Measurements from ENCODE around the gene APOL4. TPM values are rescaled to one million over a fixed set of nuclear protein-coding genes. Genes with fewer than 3 reads are reported as not detected.

The APOL4 gene
- total and polyA plus RNA-seq, 12 donors = 1.6 to 22.6 (median 4.2) TPM; not detected in 1

DNA sequence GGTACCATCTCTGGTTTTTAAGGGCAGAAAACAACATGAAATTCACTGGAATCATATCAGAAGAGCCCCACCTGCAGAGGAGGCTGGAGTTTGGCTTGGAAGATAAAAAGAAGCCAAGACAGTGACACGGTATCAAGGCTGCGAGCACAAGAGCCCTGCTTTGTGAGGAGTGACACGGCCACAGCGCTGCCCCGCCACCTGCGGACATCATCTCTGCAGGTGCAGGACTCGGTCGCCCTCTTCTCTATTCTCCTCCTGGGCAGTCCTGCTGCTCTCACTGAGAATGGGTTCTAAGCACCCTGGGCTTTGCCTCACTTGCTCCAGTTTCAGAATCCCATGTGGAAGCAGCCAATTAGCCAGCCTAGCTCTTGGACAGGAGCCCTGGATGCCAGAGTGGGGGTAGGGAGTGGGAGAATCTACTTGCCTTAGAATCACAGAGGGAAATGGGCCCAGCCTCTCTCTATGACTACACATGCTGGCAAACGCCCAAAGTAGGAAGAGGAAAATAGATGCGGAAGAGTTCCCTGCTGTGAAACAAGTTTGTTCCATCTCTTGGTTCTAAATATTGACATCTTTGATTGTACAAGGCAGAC, 17.1 kb downstream of the APOL4 start:
- TF ChIP-seq, protein P1, sequence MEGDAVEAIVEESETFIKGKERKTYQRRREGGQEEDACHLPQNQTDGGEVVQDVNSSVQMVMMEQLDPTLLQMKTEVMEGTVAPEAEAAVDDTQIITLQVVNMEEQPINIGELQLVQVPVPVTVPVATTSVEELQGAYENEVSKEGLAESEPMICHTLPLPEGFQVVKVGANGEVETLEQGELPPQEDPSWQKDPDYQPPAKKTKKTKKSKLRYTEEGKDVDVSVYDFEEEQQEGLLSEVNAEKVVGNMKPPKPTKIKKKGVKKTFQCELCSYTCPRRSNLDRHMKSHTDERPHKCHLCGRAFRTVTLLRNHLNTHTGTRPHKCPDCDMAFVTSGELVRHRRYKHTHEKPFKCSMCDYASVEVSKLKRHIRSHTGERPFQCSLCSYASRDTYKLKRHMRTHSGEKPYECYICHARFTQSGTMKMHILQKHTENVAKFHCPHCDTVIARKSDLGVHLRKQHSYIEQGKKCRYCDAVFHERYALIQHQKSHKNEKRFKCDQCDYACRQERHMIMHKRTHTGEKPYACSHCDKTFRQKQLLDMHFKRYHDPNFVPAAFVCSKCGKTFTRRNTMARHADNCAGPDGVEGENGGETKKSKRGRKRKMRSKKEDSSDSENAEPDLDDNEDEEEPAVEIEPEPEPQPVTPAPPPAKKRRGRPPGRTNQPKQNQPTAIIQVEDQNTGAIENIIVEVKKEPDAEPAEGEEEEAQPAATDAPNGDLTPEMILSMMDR (IDR thresholded peaks at IDR 0.05) = no peak
- no peak overlapping the region for H3K4me3 ChIP-seq
- 75 to 77% methylated on average over 10 of the region's 10 CpGs for WGBS, 2 donors
- H3K27me3 ChIP-seq = no peaks in the 10 kb centered on the region
- DNase-seq (no peak), ATAC-seq (peak in 3 of 8 donors; percentile 30 to 60 (median 48))
- no peak overlapping the region for H3K27ac ChIP-seq
- intact Hi-C loops (cut with DNase I) = loop anchor here in 5 of 10 donors (5.0 kb wide), 3 partner anchors 37 to 112 kb away; no protein-coding TSS in a partner anchor
- H3K9me3 ChIP-seq = no peaks in the 10 kb centered on the region
- H3K4me1 ChIP-seq = peaks cover 0 to 22% (median 8%) of the 10 kb centered on the region in 9 donors
- no peaks in the 10 kb centered on the region for H3K36me3 ChIP-seq

DNA sequence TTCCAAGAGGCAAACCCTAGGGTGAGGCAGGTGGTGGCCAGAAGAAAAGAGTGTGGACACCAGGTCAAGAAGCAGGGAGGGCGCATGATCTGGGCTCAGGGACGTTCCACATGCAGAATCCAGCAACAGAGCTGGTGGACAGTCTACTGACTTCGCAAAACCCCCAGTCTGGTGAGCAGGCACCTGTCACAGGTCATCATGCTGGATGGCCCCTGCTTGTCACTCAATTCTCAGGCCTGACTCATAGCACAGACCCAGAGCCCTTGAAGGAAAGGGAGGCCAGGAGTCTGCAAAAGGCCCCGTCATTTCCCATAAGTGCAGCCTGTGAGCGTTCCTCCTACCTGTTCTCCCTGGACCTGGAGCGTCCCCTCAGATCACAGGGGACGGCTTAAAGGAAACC, 18.2 kb downstream of the APOL4 start:
- H3K4me3 ChIP-seq = no peak overlapping the region
- WGBS, 2 donors = 92 to 94% methylated on average over 7 of the region's 7 CpGs
- DNase-seq (no peak), ATAC-seq (no peak)
- peaks cover 0 to 22% (median 8%) of the 10 kb centered on the region in 9 donors for H3K4me1 ChIP-seq
- no peaks in the 10 kb centered on the region for H3K9me3 ChIP-seq
- TF ChIP-seq, protein P1 (IDR thresholded peaks at IDR 0.05) = no peak
- intact Hi-C loops (cut with DNase I) = loop anchor here in 5 of 10 donors (5.0 kb wide), 3 partner anchors 36 to 111 kb away; no protein-coding TSS in a partner anchor
- H3K27ac ChIP-seq = no peak overlapping the region
- no peaks in the 10 kb centered on the region for H3K36me3 ChIP-seq
- H3K27me3 ChIP-seq = no peaks in the 10 kb centered on the region

DNA sequence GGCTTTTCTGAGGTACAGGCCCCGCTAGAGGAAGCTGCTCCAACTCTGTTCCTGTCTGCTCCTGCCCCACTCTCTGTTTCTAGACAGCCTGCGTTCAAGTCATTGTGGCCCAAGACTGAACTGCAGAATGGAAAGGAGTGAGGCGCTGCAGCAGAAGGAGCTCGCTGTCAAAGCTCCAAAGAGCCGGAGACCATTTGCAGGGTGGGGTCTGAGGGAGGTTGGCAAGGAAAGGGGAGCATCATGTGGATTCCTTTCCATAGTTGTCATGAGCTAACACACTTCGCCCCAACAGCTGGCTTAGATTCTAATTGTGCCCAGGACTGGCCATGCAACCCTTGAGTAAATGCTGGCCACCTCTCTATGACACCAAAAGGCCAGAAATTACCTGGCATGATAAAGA, 18.8 kb downstream of the APOL4 start:
- DNase-seq (no peak), ATAC-seq (no peak)
- H3K9me3 ChIP-seq = no peaks in the 10 kb centered on the region
- no peak overlapping the region for H3K27ac ChIP-seq
- H3K4me1 ChIP-seq = peaks cover 0 to 22% (median 8%) of the 10 kb centered on the region in 9 donors
- intact Hi-C loops (cut with DNase I) = loop anchor here in 5 of 10 donors (5.0 kb wide), 3 partner anchors 36 to 111 kb away; no protein-coding TSS in a partner anchor
- TF ChIP-seq, protein P1 (IDR thresholded peaks at IDR 0.05) = no peak
- WGBS, 2 donors = 93 to 94% methylated on average over 6 of the region's 6 CpGs
- H3K4me3 ChIP-seq = no peak overlapping the region
- H3K36me3 ChIP-seq = no peaks in the 10 kb centered on the region
- no peaks in the 10 kb centered on the region for H3K27me3 ChIP-seq

DNA sequence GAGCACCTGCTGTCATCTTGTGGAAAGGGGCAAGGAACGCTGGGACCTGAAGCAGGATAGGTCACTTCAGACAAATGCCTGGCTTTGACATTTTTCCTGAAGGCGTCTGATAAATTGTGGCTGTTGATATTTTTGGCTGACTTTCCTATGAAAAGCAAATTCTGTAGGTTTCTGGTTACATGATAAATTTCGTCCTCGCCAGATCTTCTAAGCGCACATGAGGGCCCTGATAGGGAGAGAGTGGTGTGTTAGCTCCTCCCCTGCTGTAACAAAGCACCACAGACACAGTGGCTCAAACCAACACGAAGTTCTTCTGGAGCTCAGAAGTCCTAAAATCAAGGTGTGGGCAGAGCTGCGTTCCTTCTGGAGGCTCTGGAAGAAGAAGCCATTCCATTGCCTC, 19.6 kb downstream of the APOL4 start:
- DNase-seq = no peak
- intact Hi-C loops (cut with DNase I) = loop anchor here in 5 of 10 donors (5.0 kb wide), 3 partner anchors 35 to 110 kb away; no protein-coding TSS in a partner anchor
- peaks cover 0 to 22% (median 8%) of the 10 kb centered on the region in 9 donors for H3K4me1 ChIP-seq

More for the DNA sequence above, 19.6 kb downstream of the APOL4 start:
- Histone ChIP-seq H3K36me3 (no peaks in the 10 kb centered on the region), H3K27ac (no peak overlapping the region), H3K4me3 (no peak overlapping the region), H3K9me3 (no peaks in the 10 kb centered on the region), H3K27me3 (no peaks in the 10 kb centered on the region)
- ATAC-seq = no peak
- TF ChIP-seq, protein P1 (IDR thresholded peaks at IDR 0.05) = no peak
- WGBS, 2 donors = 81 to 84% methylated on average over 7 of the region's 7 CpGs
